GM12892 (cell line): ENCODE measurements around the gene ITPRID1.

ENCODE experiments used
- POLR2A ChIP-seq: IDR thresholded peaks from 2 replicates; pipeline ENCODE4 v1.6.1; 2011; ENCODE audit warnings: low read depth, low read length, control low read depth
- POLR2AphosphoS5 ChIP-seq: IDR thresholded peaks from 2 replicates; pipeline ENCODE4 v1.6.1; 2011; ENCODE audit warnings: low read depth, low read length, control low read depth
- TAF1 ChIP-seq: IDR thresholded peaks from 2 replicates; pipeline ENCODE4 v1.6.1; 2011; ENCODE audit warnings: low read depth, mild to moderate bottlenecking, control low read depth, low read length, borderline replicate concordance

GRCh38 chr7:31613604-31614003 is 99.7 kb downstream of the ITPRID1 start:
- TF ChIP-seq POLR2A: no peak
- TF ChIP-seq POLR2AphosphoS5: no peak
- no peak for TF ChIP-seq TAF1
